DMS79 treated with DMSO at 0.1 percent for 48 hours (cell line): Measurements from ENCODE around the gene AGAP6.
A peak's percentile ranks its signal among the peaks of the same experiment; 100 is the strongest.
"Not testable (repeated sequence)": the region's sequence is repeated elsewhere in the genome, so short reads cannot be mapped to it uniquely, and the experiment has no call there.

Experiments
- DNase-seq: peaks from one replicate; lab custom pipeline; 2025; lab: John Stamatoyannopoulos, UW

AGAP6 gene

DNA sequence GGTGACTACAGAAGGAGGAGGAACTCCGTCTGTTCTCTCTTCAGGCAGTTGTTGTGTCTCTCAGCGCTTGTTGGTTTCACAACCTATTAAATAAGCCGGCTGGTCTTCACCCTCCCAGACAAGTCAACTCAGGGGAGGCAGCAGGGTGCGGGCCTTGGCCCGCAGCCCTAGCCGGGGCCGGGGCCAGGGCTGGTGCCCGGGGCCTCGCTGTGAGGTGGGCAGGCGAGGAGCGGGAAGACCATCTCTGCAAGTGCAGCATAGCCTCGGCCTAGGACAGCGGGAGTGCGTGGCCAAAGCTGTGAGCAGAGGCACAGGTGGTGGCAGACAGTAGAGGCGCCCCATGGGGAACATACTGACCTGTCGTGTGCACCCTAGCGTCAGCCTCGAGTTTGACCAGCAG, at the start of gene AGAP6:
AGAP6 (plus strand) TSS at position 31 of the 400 bp plus-strand sequence; CDS start at position 341, 310 bp downstream.
- DNase-seq: not testable (repeated sequence)

DNA sequence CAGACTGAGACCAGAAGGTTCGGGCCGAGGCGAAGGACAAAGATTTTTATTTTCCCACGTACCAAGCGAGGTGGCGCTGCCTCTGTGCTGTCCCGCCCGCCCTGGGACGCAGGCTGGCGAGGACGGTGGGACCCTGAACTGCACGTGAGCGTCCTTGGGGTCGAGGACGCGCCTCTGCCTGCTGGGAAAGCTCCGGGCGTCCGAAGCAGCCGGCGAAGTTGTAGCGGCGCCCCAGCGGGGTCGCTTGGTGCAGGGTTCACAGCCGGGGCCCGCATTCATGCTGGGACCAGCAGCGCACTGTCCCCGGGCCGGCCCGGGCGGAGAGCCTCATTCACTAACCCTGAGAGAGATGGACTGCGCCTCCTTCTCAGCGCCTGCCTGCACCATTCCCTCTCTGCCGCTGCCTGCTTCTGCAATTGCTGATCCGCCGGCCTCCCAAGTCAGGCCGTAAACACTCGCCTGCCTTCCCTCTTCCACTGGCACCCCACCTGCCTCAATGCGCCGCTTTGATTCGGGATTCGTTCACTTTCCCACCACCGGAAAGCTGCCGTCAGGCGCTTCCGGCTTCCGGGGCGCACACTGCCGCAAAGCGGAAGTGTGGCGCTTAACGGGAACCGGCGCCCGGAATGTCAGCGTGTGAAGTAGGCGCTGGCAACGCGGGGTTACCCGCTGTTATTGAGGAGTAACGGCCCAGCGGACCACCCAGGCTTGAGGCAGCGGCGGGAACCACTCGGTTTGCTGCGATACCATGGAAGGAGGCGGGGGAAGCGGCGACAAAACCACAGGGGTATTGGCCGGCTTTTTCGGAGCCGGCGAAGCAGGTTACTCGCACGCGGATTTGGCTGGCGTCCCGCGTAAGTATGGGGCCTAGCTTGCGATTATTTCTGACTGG, 46.5 kb upstream of the AGAP6 start, which contains the start of the genes PARG and TIMM23B:
PARG (minus strand) TSS at position 581 of the 892 bp plus-strand sequence; CDS start at position 279, 302 bp downstream.
TIMM23B (plus strand) TSS at position 607 of the 892 bp plus-strand sequence; CDS start at position 749, 142 bp downstream.
- peak; percentile 15 for DNase-seq

GRCh38 chr10:49942339-49942705, 45.9 kb upstream of the AGAP6 start:
- DNase-seq: not testable (repeated sequence)

GRCh38 chr10:49943607-49944006, 44.6 kb upstream of the AGAP6 start:
- not testable (repeated sequence) for DNase-seq

GRCh38 chr10:49948142-49948541, 40.1 kb upstream of the AGAP6 start:
- DNase-seq: not testable (repeated sequence)

DNA sequence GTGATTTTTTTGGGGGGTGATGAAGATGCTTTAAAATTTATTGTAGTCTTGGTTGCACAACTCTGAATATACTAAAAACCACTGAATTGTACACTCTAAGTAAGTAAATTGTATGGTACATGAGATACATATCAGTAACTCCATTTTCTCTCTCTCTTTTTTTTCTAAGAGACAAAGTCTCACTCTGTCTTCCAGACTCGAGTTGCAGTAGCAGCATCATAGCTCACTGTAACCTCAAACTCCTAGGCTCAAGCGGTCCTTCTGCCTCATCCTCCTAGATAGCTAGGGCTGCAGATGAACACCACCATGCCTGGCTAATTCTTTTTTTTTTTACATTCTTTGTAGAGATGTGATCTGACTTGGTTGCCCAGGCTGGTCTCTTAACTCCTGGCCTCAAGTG, 39.5 kb upstream of the AGAP6 start:
- not testable (repeated sequence) for DNase-seq

- DNase-seq: peak; percentile 1
Observed at GRCh38 chr10:49952006-49952405, 36.2 kb upstream of the AGAP6 start.

DNA sequence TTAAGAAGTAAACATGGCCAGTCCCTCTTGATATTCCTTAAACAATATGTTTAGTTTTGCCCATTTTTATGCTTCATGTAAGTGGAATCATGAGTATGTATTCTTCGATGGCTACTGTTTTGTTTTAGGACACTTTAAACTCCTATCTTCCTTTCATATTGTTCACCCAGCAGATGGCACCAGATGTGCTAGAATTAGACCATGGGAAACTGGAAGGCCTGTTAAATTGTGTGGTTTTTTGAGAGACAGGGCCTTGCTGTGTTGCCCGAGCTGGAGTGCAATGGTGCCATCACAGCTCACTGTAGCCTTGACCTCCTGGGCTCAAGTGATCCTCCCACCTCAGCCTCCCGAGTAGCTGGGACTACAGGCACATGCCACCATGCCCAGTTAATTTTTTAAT, 35.1 kb upstream of the AGAP6 start:
- not testable (repeated sequence) for DNase-seq

- DNase-seq: not testable (repeated sequence)
Observed at GRCh38 chr10:49970331-49970857, 17.8 kb upstream of the AGAP6 start.

- DNase-seq: not testable (repeated sequence)
Observed at GRCh38 chr10:49971466-49971865, 16.7 kb upstream of the AGAP6 start.

GRCh38 chr10:49972094-49972493, 16.1 kb upstream of the AGAP6 start:
- not testable (repeated sequence) for DNase-seq

DNA sequence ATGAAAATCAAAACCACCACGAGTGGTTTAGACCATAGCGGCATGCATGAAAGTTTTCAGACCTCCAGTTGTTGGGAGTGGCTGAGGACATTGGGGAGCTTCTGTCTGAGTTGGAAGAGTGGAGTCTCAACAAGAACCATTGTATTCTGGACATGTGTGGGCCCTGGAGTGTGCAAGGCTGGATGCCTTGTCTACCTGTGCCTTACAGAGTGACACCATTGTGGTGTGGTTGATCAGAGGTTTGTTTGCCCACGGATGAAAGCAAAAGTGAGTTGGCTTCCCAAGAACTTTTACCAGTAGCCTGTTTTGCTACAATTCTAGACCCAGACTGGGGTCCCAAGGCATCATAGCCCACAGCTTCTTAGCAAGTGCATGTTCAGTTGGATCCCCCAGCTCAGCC, 10.4 kb upstream of the AGAP6 start:
- DNase-seq: not testable (repeated sequence)

DNA sequence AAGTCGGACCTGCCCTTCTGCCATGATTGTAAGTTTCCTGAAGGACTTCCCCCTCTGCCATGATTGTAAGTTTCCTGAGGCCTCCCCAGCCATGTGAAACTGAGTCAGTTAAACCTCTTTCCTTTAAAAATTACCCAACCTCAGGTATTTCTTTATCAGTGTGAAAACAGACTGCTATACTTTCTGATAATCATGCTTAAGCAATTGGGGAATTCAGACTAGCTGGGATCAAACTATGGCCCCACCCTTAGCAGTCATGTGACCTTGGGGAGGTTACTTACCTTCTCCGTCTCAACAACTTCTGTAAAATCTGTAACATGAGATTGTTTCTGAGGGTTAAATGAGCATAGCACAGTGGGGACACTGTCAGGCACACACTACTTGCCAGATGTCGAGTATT, 999 bp upstream of the AGAP6 start:
- DNase-seq: not testable (repeated sequence)

DNA sequence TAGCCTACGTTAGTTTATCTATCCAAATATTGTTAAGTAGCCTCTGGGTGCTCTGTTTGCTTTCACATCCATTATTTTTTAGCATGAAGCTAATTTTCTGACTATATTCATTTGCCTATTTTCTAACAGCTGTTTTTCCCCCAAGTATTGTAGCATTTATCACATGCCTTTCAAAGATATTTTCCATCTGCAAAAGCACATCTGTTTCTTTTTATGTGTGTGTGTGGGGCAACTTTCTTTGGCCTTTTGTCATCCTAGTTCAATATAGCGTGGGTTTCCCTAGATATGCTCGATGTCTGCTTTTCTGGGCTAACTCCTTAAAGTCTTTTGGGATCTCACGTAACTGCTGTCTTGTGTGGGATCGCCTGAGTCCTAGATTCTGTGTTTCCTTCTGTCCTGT, 7.1 kb downstream of the AGAP6 start:
- not testable (repeated sequence) for DNase-seq

GRCh38 chr10:50014024-50014423, 25.8 kb downstream of the AGAP6 start:
- DNase-seq: not testable (repeated sequence)

DNA sequence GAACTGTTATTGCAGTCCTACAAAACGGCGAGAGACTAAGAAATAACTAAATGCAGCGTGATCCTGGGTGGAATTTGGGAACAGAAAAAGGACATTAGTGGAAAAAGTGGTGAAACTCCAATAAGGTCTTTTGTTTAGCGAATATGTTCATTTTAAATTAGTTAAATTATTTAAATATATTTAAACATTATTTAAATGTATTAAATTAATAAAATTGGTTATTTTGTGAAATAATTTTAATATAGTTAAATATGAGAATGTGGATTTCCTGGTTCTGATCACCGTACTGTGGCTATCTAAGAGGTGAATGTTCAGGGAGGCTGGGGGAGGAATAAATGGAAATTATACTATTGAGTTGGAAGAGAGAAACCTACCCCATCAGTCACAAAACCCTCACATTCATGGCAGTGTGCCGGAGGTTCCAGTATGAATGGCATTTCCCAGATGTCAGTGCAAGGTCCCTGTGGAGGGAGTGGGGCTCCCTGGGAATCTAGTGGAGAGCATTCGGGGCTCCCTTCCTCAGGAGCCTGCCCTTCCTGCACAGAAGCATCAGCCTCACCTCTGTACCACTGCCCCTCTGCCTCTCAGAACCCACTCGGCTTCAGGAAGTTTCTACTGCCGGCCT, 27.5 kb downstream of the AGAP6 start:
- not testable (repeated sequence) for DNase-seq

- DNase-seq: not testable (repeated sequence)
Observed at GRCh38 chr10:50016926-50017325, 28.7 kb downstream of the AGAP6 start.

- not testable (repeated sequence) for DNase-seq
Observed at GRCh38 chr10:50017646-50018045, 29.4 kb downstream of the AGAP6 start.

DNA sequence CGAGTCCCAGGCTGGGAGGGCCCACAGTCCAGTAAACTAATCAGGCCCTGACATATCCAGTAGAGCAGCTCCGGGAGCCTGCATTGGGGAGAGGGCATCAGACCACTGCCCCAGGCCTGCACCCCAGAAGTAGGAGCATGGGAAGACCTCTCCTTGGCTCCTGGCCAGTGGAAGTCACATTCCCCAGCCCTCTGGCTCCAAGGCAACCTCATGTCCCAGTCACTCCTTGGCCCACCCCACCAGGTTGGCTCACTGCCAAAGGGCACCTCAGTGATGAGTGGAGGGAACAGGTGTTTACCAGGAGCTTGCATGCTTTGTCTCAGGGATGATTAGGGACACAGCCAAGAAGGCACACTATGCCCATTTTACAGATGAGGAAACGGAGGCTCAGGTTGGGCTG, 31.1 kb downstream of the AGAP6 start:
- DNase-seq: not testable (repeated sequence)

DNA sequence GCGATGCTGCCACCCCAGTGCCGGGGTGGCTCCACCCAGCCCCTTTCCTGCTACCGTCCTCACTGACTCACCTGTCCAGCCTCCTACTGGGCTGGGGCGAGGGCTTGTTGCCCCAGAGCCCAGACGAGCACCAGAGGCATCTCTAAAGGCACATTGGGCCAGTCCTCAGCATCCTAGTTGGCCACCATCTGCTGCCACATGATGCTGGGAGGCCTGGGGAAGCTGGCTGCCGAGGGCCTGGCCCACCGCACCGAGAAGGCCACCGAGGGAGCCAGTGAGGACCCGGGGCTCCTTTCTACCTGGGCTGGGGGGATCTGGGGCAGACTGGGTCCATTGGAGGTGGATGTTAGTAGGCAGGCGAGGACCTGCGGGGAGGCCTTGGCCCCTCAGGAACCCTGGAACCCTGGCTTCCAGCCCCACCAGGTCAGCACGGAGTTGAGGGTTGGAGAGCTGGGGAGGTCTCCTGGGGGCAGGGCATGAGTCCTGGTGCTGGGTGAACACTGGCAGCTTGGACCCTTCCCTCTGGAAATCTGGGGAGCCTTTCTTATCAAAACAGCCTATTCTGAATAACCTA, 32.3 kb downstream of the AGAP6 start:
- DNase-seq: not testable (repeated sequence)

DNA sequence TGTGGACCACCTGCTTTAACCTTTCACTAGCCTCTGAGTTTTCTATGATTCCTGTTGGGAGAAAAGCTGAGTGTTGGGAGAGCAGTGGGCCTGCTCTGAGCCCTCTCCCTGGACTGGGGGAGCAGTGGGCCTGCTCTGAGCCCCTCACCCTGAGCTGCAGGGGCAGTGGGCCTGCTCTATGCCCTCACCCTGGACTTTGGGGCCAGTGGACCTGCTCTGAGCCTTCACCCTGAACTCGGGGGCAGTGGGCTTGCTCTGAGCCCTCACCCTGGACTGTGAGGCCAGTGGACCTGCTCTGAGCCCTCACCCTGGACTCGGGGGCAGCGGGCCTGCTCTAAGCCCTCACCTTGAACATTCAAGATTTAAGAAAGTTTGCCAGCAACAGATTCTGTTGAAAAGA, 33.4 kb downstream of the AGAP6 start:
- DNase-seq: no peak

DNA sequence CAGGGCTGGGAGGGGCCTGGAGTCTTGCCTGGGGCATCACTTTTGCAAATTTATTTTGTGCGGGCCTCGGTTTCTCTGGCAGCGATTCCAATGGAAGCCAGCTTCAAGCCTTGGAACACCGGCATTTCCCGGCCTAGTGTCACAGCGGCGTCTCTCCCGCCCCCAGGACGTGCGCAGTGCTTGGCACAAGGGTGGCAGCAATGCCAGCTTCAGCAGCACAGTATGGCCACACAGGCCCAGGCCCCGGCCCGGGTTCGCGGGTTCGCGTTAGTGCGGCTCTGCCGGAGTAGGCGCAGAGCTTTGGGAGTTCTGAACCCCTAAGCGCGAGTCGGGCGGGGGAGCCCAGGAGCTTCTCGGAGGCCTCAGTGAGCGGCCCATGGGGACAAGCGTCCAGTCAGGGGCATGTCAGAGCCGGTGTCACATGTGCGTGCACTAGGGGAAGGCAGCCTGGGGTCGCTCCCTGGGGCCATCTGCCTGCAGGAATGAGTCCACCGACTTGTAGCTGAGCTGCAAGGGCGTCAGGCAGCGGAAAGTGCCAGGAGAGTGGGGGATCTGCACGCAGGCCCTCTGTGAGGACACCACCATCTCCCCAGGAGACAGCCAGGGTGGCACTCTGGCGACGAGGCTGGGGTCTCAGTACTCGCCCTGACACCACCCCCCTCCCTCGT, 36.6 kb downstream of the AGAP6 start:
- DNase-seq: not testable (repeated sequence)
